COLO829 (cell line): ENCODE data around the gene ATL3.
A peak's percentile ranks its signal among the peaks of the same experiment; 100 is the strongest.
"Not testable (repeated sequence)": the region's sequence is repeated elsewhere in the genome, so short reads cannot be mapped to it uniquely, and the experiment has no call there.

ENCODE experiments used
- DNase-seq: peaks from one replicate; pipeline ENCODE4 v3.0.0; 2012; ENCODE audit warnings: low spot score

The ATL3 gene

DNA sequence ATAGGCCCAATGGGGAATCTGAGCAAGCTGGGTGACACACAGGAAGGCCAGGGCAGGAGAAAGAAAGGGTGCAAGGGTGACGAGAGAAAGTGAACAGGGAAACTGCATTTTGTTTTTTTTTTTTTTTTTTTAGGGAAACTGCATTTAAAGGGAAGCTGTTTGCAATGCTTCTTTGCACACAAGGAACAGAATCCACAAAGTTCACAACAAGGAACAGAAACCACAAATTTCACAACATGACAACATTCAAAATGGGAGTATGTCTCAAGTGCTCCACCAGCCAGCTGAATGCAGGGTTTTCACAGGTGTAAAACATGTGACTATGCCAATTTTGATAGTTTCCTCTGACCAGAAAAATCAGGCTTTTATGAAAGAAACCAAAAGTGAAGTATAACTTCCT is 50.1 kb downstream of the ATL3 start:
- no peak for DNase-seq

DNA sequence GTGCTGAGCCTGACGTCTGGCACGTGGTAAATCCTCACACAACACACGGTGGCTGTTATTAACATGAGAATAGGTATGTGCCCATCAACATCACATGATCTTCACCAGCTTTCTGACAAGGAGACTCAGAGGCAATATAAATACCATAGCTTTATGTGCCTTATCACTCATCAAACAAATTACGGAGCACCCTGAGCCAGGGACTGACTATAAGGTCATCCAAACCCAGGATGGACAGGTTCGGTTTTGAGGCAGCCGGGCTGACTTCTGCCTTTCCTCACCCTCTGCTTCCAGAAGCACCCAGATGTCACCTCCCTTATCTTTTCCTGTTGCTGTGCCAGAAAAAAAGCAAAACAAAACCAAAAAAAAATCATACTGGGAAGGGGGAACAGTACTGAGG is 51.2 kb downstream of the ATL3 start:
- no peak for DNase-seq

DNA sequence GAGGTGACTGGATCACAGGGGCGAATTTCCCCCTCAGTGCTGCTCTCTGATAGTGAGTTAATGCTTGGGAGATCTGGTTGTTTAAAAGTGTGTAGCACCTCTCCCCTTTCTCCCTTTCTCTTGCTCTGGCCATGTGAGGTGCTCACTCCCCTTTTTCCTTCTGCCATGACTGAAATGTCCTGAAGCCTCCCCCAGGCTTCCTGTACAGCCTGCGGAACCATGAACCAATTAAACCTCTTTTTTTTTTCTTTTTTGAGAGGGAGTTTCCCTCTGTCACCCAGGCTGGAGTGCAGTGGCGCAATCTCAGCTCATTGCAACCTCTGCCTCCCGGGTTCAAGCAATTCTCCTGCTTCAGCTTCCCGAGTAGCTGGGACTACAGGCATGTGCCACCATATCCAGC is 53.5 kb downstream of the ATL3 start:
- not testable (repeated sequence) for DNase-seq

DNA sequence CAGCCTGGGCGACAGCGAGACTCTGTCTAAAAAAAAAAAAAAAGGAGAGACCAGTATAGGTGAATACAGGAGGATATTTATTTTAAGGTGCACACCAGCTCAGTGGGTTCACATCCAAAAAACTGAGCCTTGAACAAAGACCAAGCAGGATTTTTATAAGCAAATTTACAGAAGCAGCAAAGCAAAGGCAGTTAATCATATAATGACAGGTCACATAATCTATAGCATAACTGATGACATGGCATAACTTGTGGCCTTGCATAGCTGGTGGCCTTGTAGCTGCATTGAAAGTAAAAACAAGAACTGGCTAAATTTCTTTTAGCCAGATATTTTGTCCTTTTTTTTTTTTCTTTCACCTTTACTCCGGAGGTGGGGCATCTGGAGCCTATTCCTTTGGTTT is 54.2 kb downstream of the ATL3 start:
- no peak for DNase-seq

DNA sequence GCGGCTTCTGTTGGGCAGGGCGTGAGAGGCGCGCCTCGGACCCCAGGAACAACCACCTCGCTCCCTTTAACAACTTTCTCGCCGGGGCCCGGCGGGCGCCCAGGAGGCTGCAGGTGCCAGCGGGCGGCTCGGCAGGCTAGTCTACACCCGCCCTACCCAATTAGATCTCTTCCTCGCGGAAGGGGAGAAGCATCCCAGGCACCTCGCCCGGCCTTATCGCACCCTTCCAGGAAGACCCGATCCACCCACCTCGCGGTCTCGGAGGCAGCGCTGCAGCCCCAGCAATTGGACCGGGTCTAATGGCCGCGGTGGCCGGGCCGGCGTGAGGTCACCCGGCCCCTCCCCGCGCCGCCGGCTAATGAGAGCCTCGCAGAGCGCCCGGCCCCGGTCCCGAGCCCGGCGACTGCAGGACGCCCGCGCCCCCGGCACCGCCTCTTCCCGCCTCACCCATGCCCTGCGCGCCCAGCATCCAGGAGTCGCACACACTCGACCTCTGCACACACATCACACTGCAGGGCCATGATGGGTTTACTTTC is 57.0 kb downstream of the ATL3 start, which contains the start of gene PLAAT3:
Gene PLAAT3 (minus strand): TSS at position 298 of the 536 bp plus-strand sequence. CDS start 419 bp downstream, outside the sequence.
- no peak for DNase-seq

DNA sequence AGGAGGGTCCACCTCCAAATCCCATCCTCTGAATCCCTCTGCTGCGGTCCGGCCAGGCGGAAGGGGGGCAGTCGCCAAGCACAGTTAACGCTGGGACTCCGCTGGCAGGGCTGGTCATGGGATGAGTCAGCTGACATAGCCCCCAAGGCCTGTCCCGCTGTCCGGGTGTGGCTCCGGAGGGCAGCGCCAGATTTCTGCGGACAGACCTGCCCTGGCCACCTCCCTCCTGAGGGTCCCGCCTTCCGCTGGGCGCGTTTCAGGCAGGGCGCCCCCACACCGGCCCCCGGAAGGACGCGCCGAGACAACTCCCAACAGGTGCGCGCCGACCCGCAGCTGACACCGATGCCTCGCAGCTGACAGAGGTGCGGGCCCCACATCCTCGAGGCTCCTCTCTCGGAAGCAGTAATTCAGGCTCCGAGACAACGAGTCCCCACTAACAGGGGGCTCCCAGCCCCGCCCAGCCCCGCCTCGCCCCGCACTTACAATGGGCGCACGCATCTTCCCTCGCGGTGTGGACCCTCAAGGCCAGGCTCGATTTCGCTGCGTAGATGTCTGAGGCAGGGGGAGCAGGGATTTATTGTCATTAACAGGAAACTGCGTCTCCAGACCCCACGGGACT is 57.5 kb downstream of the ATL3 start:
- DNase-seq = no peak

DNA sequence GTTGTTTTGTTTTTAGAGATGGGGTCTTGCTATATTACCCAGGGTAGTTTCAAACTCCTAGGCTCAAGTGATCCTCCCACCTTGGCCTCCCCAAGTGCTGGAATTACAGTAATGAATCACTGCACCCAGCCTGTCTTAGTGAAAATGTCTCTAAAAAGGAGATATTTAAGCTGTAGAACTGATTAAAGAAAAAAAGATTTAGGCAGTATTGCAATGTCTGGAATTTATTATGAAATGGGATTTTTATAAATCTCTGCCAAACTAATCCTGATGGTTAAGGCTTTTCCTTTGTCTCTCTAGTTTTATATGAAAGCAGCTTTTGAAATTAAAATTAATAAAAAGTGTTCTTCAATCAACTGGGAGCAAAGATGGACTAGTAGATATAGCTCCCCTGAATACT is 59.0 kb downstream of the ATL3 start:
- no peak for DNase-seq

DNA sequence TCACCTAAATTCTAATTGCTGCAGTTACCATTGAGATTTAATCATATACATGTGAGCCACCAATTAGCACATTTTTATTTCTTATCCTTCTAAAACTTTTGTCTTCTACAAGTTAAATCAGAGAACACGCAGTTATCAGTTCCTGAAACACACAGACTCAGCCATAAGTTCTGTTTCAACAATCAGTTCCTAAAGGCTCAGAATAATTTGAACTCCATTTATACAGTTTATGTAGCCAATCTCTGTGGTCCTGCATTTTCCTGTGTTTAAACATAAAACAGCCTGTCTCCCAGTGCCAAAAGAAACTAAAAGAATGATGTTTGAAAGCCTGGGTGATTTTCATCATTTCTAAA is 59.8 kb downstream of the ATL3 start:
- DNase-seq = no peak

DNA sequence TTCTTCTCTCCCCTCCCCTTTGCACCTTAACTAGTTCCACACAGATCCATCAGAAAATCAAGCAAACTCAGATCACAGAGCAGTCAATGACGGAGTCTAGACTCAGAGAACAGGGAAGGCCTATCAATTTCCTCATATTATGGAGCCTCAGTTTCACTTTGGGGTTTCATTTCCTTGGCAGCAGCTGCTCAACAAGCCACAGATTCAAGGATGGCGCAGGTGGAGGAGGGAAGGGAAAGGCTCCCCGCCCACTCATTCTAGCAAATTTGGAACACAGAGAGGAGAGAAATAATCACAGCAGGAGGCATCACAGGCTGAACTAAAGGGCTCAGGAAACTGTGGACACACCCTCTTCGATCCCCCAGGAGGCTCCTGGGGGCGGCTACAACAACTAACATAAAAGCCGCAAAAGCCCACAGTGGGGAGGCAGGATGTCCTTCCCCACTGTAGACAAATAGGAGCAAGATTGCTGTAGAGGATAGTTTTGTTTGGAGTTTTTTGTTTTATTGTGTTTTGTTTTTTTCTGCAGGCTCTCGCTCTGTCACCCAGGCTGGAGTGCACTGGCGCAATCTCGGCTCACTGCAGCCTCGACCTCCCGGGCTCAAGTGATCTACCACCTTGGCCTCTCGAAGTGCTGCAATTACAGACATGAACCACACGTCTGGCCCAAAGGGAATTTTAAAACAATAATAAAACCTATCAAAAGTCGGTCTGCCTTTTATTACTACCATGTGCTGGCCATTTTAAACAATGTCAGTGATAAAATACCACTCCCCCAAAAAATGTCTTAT is 60.4 kb downstream of the ATL3 start:
- DNase-seq = no peak

DNA sequence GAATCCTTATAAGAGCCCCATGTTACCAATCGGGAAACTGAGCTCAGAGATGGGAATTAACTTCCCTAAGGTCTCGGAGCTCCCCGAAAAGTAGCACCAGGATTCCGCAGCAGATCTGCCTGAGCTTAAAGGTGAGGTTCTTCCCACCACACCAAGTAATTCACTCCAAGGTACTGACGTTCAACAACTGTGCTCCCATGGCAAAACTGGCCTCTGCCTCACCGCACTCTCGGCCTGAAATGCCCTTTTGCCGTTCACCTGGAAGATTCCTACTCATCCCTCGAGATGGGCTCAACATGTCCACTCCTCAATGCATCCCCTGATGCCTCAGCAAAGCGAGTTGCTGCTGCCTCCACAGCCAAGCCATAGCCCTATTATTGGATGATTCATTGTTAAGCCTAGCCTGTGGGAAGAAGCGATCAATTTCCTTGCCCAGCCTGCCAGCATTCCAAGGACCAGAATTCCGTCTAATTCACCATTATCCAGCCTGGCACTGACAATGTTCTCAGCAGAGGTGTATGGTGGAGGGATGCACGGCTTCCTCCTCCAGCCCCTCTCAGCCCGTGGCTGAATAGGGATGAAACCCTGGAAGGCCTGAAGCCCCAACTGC is 61.1 kb downstream of the ATL3 start:
- DNase-seq = no peak

DNA sequence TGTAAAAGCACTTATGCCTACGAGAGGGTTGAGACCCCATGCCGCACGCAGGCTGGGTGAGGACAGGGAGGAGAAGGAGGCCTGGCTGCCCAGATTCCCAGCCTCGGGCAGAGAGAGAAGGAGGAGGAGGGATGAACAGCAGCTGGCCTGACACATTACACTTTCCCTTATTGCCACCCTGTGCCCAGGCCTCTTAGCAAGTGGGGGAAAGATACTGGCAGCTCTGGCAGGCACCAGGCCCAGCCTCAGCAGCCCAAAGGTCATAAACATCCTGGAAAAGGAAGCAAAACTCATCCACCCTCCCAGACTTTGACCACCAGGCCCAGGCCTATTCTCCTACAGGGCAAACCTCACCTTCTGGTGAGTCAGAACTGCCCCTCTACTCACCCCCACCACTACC is 61.6 kb downstream of the ATL3 start:
- no peak for DNase-seq

DNA sequence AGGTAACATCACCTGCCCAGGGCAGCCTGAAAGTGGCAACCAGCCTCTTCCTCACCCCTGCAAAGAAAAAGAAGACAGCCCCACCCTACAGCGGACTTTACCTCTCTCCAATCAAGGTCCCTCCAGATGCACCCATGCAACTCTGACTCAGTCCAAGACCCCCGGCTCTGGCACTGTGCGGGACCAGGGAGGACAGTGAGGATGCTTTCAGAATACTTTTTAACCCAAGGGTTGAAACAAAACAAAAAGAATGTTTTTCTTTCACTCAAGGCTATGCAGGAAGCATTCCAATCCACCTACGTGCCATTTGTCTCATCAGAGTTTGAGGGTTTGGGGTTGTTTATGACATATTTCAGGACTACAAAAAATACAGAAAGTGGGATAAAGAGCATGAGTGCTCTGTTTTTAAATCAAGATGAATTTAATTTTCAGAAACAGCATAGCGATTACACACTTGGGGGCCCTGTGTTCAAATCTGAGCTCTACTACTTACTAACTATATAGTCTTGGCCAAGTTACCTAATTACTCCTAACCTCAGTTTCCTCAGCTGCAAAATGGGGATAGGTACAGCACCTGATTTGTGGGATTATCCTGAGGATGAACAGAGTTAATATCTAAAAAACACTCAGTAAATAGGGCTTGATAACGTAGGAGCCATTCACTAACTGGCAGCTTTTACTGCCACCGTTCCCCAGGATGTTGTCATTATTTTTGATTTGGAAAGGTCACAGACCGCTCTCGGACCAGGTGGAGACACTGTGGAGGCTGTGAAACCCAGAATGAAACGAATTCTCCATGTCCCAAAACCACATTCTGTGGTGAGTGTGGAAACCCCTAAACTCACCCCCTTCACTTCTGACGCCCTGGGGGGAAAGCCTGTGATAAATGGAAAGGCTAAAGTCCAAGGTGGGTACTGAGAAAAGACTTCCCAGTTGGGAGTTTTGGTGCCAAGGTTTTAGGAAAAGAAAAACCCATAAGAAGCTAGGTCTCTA is 62.5 kb downstream of the ATL3 start:
- DNase-seq = no peak

DNA sequence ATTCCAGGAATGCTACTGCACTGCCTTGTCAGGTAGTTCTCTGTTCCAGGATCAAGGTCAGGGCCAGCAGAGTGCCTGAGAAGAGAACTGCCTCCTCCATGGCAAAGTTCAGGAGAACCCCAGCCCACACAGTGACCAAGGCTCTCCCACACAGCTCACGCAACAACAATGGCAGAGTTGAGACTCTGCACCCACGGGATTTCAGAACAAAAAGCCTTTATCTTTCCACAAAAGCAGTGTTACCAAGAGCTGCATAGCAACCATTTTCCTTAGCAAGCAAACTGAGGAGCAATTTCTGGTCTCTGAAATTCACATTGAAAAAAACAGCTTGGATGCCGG is 68.0 kb downstream of the ATL3 start:
- peak; percentile 84 for DNase-seq

DNA sequence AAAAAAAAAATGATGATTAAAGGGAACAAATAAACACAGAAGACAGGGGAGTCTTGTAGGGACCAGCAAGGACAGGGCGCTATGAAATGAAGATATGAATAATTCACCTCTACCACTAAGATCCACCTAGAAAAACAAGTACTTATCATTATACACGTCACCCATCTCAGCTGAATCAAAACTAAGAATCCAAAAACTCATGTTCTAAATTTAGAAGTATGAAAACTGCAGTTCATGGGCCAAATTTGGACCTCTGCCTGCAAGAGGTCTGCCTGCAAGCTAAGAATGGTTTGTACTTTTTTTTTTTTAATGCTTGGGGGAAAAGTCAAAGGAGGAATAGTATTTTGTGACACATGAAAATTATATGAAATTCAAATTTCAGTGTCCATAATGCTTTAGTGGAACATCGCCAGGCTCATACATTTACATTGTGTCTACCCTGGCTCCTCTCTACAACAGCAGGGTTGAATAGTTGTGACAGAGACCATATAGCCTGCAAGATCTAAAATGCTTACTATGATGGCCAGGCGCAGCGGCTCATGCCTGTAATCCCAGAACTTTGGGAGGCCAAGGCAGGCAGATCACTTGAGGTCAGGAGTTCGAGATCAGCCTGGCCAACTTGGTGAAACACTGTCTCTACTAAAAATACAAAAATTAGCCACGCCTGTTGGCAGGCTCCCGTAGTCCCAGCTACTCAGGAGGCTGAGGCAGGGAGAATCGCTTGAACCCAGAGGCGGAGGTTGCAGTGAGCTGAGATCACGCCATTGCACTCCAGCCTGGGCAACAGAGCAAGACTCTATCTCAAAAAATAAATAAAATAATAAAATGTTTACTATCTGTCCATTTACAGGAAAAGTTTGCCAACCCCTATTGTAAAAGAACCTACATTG is 68.6 kb downstream of the ATL3 start:
- DNase-seq = not testable (repeated sequence)

DNA sequence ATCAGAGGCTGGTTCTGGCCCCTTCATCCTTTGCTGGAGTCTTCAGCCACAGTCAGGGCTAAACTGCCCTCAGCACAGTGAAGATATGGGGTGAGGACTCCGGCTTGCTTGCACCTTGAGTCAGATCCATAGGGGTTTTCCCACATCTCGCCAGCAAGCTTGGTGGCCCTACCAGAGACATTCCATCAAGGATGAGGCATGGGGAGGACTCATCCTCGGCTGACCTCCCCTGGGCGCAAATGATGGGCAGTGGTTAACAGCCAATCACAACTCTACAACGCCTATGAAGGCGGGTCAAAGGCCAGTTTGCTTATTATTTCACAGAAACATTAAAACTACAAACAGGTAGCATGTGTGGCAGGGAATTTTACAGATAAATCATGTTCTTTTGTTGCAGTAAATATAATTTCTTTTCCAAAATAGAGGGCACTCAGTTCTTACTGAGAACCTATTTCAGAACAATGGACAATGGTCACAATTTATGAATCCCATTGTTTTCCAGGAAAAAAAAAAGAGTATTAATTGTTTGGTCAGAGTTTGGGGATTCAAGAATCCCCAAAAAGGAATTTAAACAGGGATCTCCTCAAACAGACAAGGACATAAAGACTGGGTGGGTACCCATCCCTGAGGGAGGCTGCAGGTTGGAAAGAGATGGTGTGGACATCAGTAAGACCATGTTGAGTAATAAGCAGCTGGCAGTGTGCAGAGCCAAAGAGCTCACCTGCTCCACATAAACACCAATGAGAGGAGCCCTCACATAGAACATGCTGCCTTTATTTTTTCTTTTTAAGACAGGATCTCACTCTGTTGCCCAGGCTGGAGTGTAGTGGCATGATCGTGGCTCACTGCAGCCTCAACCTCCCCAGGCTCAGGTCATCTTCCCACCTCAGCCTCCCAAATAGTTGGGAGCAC is 71.7 kb downstream of the ATL3 start:
- DNase-seq = no peak

DNA sequence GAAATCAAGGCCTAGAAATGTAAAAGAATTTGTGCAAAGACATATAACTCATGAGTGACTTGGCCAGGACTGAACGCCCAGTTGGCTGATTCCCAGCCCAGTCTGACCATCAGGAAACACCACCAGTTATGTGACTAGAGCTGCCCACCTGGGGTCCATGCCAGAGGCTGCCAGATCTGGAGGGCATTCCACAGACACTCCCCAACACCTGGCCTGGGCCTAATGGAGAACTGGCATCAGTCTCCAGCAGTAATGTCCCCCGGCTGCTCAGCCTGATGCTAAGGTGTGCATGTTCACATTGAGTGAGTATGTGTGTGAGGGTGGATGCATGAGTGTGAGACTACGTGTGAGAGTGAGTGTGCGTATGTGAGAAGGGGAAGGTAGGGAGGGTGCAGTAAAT is 72.6 kb downstream of the ATL3 start:
- DNase-seq = no peak

DNA sequence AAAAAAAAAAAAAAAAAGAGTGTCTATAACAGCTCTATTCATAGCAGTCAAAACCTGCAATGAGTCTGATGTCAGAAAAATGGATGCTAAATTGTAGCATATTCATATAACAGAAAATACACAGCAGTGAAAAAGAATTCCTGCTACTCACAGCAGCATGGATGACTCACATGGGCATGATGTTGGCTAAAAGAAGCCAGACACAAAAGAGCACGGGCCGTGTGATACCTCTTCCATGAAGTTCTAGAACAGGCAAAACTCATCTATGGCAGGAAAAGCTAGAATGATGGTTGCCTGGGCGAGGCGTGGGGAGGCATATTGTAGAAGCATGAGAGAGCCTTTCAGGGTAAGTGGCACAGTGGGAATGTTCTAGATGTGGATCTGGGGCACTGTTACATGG is 75.9 kb downstream of the ATL3 start:
- DNase-seq = peak; percentile 39

DNA sequence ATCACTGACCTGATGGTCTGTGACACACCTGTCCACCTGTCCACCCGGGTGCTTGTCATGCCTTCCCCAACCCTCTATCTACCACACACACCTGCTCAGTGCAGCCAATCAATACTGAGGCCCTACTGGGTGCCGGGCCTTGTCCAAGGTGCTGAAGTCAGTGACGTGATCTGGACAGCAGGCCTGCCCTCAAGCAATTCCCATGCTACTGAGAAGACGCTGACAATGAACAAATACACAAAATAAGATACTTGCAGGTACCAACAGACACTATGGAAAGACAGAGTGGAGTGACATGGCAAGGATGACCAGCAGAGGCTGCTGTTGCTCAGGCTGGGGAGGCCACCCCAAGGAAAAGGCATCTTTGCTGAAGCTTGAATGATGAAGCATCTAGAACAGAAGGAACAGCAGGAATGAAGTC is 78.2 kb downstream of the ATL3 start:
- peak; percentile 17 for DNase-seq

DNA sequence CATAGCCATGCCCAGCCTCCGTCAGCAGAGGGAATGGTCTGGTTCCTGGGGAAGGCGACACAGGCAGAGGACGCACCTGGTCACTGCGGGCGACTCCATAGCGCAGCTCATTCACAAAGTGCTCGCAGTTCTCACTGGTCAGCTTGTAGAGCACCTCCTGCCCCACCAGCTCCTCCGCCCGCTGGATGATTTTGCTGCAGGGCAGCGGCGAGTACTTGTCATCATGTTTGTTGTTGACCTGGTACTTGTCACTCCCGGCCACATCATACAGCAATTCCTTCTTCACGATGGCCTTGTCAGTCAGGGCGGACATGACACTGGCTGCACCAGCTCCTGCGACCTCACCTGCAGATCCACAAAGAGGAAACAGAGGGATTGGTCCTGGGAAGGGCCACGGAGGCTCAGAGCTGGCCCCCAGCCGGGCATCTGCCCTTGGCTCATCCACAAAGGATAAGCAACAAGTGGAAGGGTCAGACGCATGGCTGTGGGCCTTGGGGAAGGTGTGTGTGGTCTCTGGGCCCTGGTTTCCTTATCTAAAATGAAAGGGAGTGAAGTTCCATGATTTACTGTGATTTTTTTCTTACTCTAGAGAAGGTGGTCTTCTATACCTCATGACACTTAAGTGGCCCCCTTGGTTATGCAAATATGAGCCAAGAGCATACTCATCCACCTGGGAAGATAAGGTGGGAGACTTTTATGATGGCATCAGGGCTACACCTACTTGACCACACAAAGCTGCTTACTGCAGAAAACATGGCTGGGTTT is 81.0 kb downstream of the ATL3 start:
- no peak for DNase-seq
